Thyroid gland (tissue), 4 donors: ENCODE measurements around the gene ERICH2. TPM values are rescaled to one million over a fixed set of nuclear protein-coding genes. Genes with fewer than 3 reads are reported as not detected.
"Not testable (repeated sequence)": the region's sequence is repeated elsewhere in the genome, so short reads cannot be mapped to it uniquely, and the experiment has no call there.

Source experiments
- DNase-seq, 2 donors: peaks; one replicate each; pipeline ENCODE4 v3.0.0-alpha.2; 2019
- H3K27ac ChIP-seq, 3 donors: fragments of 200-600 bp; sonication (generic); 1 replicate in 2 of 3; 2 replicates in 1 of 3; pipeline ENCODE4 v1.5.1; 2016 to 2019; ENCODE audit warnings: mild to moderate bottlenecking in 1 of 3, moderate library complexity in 1 of 3
- H3K27me3 ChIP-seq: fragments of 200-600 bp; sonication (generic); one replicate; pipeline ENCODE4 v1.5.1; 2019
- H3K36me3 ChIP-seq, 2 donors: fragments of 200-600 bp; sonication (generic); one replicate each; pipeline ENCODE4 v1.5.1; 2016 to 2019
- H3K4me1 ChIP-seq, 2 donors: fragments of 200-600 bp; sonication (generic); one replicate each; pipeline ENCODE4 v1.5.1; 2017 to 2019
- H3K4me3 ChIP-seq, 3 donors: fragments of 200-600 bp; sonication (generic); replicated peaks in 1 of 3; 1 replicate in 2 of 3; 2 replicates in 1 of 3; pipeline ENCODE4 v1.5.1; 2016; ENCODE audit warnings: mild to moderate bottlenecking in 1 of 3
- H3K9me3 ChIP-seq: fragments of 200-600 bp; sonication (generic); one replicate; pipeline ENCODE4 v1.5.1; 2017
- CTCF ChIP-seq, 6 experiments: fragments of 200-600 bp in 3 of 6; fragments of 450-650 bp in 3 of 6; sonication (generic) in 3 of 6; IDR thresholded peaks; one replicate each; pipeline ENCODE4 v1.5.1; 2016 to 2019; ENCODE audit warnings: antibody characterized with exemption in 6 of 6, mild to moderate bottlenecking in 2 of 6, inconsistent platforms in 1 of 6, moderate library complexity in 1 of 6
- POLR2A ChIP-seq, 2 donors: fragments of 450-650 bp; IDR thresholded peaks; one replicate each; pipeline ENCODE4 v1.6.1; 2017; ENCODE audit warnings: antibody characterized with exemption in 2 of 2, mild to moderate bottlenecking in 2 of 2, moderate library complexity in 1 of 2
- whole genome bisulfite sequencing, 2 donors: methylation state at CpG; one replicate each; pipeline ENCODE4 v1.1.5; 2017; 5-methylcytosine and 5-hydroxymethylcytosine counted together
- intact Hi-C: fragments of 100-400 bp; cut with DNase I; formaldehyde crosslinking; loops from one replicate; pipeline ENCODE4 v1.15.1; 2023
- total RNA-seq, 4 donors: library from RNA; depleted of rRNA; stranded (reverse); fragments of >200 nt; gene quantifications; one replicate each; pipeline ENCODE4 v1.2.3, GENCODE V29; 2016

The ERICH2 gene
- total RNA-seq, 4 donors from 2014 or later: not detected

- Histone ChIP-seq H3K36me3 (no peaks in the 10 kb centered on the region), H3K9me3 (no peaks in the 10 kb centered on the region), H3K27ac (no peak overlapping the region), H3K4me1 (no peaks in the 10 kb centered on the region), H3K27me3 (no peaks in the 10 kb centered on the region), H3K4me3 (no peak overlapping the region)
- 58 to 81% methylated on average over 8 of the region's 8 CpGs for WGBS, 2 donors
- intact Hi-C loops: no loop called here
- no peak for DNase-seq
- TF ChIP-seq CTCF (IDR thresholded peaks at IDR 0.05): no peak
- TF ChIP-seq POLR2A (IDR thresholded peaks at IDR 0.05): no peak
Measured at GRCh38 chr2:170743530-170744239, 26.5 kb upstream of the ERICH2 start.

- Histone ChIP-seq H3K27me3 (no peaks in the 10 kb centered on the region), H3K36me3 (no peaks in the 10 kb centered on the region), H3K27ac (no peak overlapping the region), H3K4me3 (no peak overlapping the region), H3K4me1 (no peaks in the 10 kb centered on the region), H3K9me3 (no peaks in the 10 kb centered on the region)
- TF ChIP-seq CTCF (IDR thresholded peaks at IDR 0.05) (no peak), POLR2A (IDR thresholded peaks at IDR 0.05) (no peak)
- intact Hi-C loops: no loop called here
- DNase-seq: no peak
- WGBS, 2 donors: 90 to 93% methylated on average over 14 of the region's 14 CpGs
Measured at GRCh38 chr2:170744248-170745002, 25.8 kb upstream of the ERICH2 start.

GRCh38 chr2:170745305-170745704 is 24.9 kb upstream of the ERICH2 start:
- Histone ChIP-seq H3K27me3 (no peaks in the 10 kb centered on the region), H3K4me1 (no peaks in the 10 kb centered on the region), H3K9me3 (no peaks in the 10 kb centered on the region), H3K4me3 (no peak overlapping the region), H3K27ac (no peak overlapping the region), H3K36me3 (no peaks in the 10 kb centered on the region)
- WGBS, 2 donors: 77 to 80% methylated on average over 6 of the region's 6 CpGs
- TF ChIP-seq POLR2A (IDR thresholded peaks at IDR 0.05) (no peak), CTCF (IDR thresholded peaks at IDR 0.05) (no peak)
- intact Hi-C loops: no loop called here
- no peak for DNase-seq

- DNase-seq: no peak
- H3K4me3 ChIP-seq: no peak overlapping the region
- H3K36me3 ChIP-seq: no peaks in the 10 kb centered on the region
- H3K4me1 ChIP-seq: no peaks in the 10 kb centered on the region
- no peaks in the 10 kb centered on the region for H3K27me3 ChIP-seq
- H3K9me3 ChIP-seq: no peaks in the 10 kb centered on the region
- intact Hi-C loops: no loop called here
- 64 to 69% methylated on average over 4 of the region's 4 CpGs for WGBS, 2 donors
- no peak overlapping the region for H3K27ac ChIP-seq
- TF ChIP-seq POLR2A (IDR thresholded peaks at IDR 0.05) (no peak), CTCF (IDR thresholded peaks at IDR 0.05) (no peak)
Measured at GRCh38 chr2:170747921-170748320, 22.3 kb upstream of the ERICH2 start.

GRCh38 chr2:170751555-170751954 is 18.6 kb upstream of the ERICH2 start:
- intact Hi-C loops, H3K27me3 ChIP-seq, H3K36me3 ChIP-seq, H3K4me1 ChIP-seq, H3K27ac ChIP-seq, H3K4me3 ChIP-seq, H3K9me3 ChIP-seq, DNase-seq: not testable (repeated sequence)
- WGBS, 2 donors: 91 to 92% methylated on average over 12 of the region's 12 CpGs
